ENCODE results near the gene WWP2. TPM values are rescaled to one million over a fixed set of nuclear protein-coding genes. Genes with fewer than 3 reads are reported as not detected.
"Not testable (repeated sequence)": the region's sequence is repeated elsewhere in the genome, so short reads cannot be mapped to it uniquely, and the experiment has no call there.

Gene WWP2
- total RNA-seq, 2 donors from 2014 or later = 144 to 146 TPM

DNA sequence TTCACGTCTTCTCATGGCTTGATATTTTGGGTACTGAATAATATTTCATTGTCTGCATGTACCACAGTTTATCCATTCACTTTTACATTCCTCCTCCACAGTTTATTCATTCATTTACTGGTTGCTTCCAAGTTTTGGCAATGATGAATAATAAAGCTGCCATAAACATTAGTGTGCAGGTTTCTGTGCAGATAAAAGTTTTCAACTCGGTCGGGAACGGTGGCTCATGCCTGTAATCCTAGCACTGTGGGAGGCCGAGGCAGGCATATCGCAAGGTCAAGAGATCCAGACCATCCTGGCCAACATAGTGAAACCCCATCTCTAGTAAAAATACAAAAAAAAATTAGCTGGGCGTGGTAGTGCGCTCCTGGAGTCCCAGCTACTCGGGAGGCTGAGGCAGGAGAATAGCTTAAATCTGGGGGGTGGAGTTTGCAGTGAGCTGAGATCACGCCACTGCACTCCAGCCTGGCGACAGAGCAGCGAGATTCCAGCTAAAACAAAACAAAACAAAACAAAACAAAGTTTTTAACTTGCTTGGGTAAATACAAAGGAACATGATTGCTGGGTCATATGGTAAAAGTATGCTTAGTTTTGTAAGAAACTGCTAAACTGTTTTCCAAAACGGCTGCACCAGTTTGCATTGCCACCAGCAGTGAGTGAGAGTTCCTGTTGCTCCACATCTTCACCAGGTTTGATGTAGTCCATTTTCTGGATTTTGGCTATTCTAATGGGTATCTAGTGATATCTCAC is 89.5 kb downstream of the WWP2 start:
- H3K27me3 ChIP-seq (replicated peaks; ENCODE audit: insufficient read depth) = no peaks in the 10 kb centered on the region
- ATAC-seq (ENCODE audit: insufficient number of reproducible peaks, low FRiP score, low read depth) (no peak), DNase-seq (ENCODE audit: low spot score) (no peak)
- H3K27ac ChIP-seq = peak overlapping the region in 1 of 2 donors; percentile 89
- peak overlapping the region; percentile 7 for H3K4me3 ChIP-seq
- H3K36me3 ChIP-seq = no peaks in the 10 kb centered on the region
- no peaks in the 10 kb centered on the region for H3K9me3 ChIP-seq
- TF ChIP-seq, protein P1, sequence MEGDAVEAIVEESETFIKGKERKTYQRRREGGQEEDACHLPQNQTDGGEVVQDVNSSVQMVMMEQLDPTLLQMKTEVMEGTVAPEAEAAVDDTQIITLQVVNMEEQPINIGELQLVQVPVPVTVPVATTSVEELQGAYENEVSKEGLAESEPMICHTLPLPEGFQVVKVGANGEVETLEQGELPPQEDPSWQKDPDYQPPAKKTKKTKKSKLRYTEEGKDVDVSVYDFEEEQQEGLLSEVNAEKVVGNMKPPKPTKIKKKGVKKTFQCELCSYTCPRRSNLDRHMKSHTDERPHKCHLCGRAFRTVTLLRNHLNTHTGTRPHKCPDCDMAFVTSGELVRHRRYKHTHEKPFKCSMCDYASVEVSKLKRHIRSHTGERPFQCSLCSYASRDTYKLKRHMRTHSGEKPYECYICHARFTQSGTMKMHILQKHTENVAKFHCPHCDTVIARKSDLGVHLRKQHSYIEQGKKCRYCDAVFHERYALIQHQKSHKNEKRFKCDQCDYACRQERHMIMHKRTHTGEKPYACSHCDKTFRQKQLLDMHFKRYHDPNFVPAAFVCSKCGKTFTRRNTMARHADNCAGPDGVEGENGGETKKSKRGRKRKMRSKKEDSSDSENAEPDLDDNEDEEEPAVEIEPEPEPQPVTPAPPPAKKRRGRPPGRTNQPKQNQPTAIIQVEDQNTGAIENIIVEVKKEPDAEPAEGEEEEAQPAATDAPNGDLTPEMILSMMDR (IDR thresholded peaks at IDR 0.05) = no peak
- peaks cover 30 to 67% of the 10 kb centered on the region in 2 donors for H3K4me1 ChIP-seq (ENCODE audit: control insufficient read depth in 1 of 2, low read depth in 2 of 2)

DNA sequence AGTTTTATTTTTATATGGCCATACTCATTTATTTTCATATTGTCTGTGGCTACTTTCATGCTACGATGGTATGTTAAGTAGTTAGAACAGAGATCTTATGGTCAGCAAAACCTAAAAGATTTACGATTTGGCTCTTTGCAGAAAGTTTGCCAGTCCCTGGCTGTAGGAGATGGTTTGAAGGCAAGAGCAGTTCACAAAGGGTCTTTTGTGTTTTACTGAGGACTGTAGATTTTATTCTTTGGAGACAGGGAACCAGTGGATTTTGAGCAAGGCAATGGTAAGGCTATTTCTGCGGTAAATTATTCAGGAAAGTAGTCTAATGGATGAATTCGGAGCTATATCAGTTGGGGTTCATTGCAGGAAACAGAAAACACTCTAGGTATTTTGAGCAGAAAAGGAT is 90.7 kb downstream of the WWP2 start:
- Histone ChIP-seq H3K9me3 (no peaks in the 10 kb centered on the region), H3K4me3 (no peak overlapping the region), H3K27me3 (replicated peaks; ENCODE audit: insufficient read depth) (no peaks in the 10 kb centered on the region), H3K4me1 (ENCODE audit: control insufficient read depth in 1 of 2, low read depth in 2 of 2) (peaks cover 28 to 63% of the 10 kb centered on the region in 2 donors), H3K36me3 (no peaks in the 10 kb centered on the region), H3K27ac (no peak overlapping the region)
- ATAC-seq (ENCODE audit: insufficient number of reproducible peaks, low FRiP score, low read depth) (no peak), DNase-seq (ENCODE audit: low spot score) (no peak)
- TF ChIP-seq, protein P1 (IDR thresholded peaks at IDR 0.05) = no peak

DNA sequence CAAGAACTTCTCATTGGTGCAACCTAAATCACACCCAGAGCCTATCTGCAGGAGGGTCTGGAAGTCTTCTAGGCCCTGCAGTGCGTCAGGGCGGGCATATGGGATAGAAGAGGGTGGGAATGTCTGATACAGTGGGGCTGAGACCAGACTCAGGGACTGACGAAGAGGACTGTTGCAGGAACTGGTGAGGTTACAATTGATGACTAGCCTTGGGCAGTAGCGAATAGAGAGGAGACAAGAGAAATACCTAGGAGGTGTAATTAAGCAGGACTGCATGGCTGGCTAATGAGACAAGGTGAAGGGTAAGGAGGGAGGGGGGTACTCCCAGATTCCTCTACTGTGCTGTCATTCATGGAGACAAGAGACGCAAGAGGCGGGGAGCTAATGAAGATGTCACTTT is 91.3 kb downstream of the WWP2 start:
- ATAC-seq (ENCODE audit: insufficient number of reproducible peaks, low FRiP score, low read depth) = no peak
- no peaks in the 10 kb centered on the region for H3K36me3 ChIP-seq
- no peaks in the 10 kb centered on the region for H3K27me3 ChIP-seq (replicated peaks; ENCODE audit: insufficient read depth)

DNA sequence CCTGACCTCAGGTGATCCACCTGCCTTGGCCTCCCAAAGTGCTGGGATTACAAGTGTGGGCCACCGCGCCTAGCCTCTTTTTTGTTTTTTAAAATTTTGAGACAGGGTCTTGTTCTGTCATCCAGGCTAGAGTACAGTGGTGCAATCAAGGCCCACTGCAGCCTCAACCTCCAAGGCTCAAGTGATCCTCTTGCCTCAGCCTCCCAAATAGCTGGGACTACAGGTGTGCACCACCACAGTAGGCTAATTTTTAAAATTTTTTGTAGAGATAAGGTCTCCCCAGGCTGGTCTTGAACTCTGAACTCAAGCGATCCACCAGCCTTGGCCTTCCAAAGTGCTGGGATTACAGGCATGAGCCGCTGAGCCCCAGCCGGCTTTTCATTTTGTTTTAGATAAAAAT is 92.6 kb downstream of the WWP2 start:
- H3K27ac ChIP-seq = peak overlapping the region; percentile 46 to 75
- not testable (repeated sequence) for H3K36me3 ChIP-seq; H3K4me3 ChIP-seq; H3K9me3 ChIP-seq; DNase-seq (ENCODE audit: low spot score); ATAC-seq (ENCODE audit: insufficient number of reproducible peaks, low FRiP score, low read depth); H3K27me3 ChIP-seq (replicated peaks; ENCODE audit: insufficient read depth)
- peaks cover 21 to 57% of the 10 kb centered on the region in 2 donors for H3K4me1 ChIP-seq (ENCODE audit: control insufficient read depth in 1 of 2, low read depth in 2 of 2)

More for the DNA sequence above, 91.3 kb downstream of the WWP2 start:
- no peak overlapping the region for H3K27ac ChIP-seq
- H3K4me1 ChIP-seq (ENCODE audit: control insufficient read depth in 1 of 2, low read depth in 2 of 2) = peaks cover 22 to 57% of the 10 kb centered on the region in 2 donors
- H3K4me3 ChIP-seq = no peak overlapping the region
- DNase-seq (ENCODE audit: low spot score) = no peak
- H3K9me3 ChIP-seq = no peaks in the 10 kb centered on the region
- TF ChIP-seq, protein P1 (IDR thresholded peaks at IDR 0.05) = no peak

DNA sequence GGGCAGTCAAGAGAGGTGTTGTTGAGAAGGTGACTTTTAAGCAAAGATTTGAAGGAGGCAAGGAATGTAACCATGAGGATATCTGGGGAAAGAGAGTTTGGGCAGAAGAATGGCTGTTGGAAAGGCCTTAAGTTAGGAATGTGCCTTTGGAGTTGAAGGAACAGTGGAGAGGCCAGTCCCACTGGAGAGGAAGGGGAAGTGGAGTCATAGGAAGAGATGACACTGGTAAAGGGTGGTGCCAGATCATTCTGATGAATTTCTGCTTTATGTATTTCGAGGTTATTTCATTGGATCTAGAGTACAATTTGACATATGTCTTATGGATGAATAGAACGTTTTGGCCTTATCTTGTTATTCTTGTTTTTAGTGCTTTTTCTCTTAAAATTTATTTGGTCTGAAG is 93.5 kb downstream of the WWP2 start:
- ATAC-seq (ENCODE audit: insufficient number of reproducible peaks, low FRiP score, low read depth) = no peak
- Histone ChIP-seq H3K27ac (peak overlapping the region; percentile 46 to 75), H3K4me3 (no peak overlapping the region), H3K27me3 (replicated peaks; ENCODE audit: insufficient read depth) (no peaks in the 10 kb centered on the region), H3K4me1 (ENCODE audit: control insufficient read depth in 1 of 2, low read depth in 2 of 2) (peaks cover 25 to 59% of the 10 kb centered on the region in 2 donors), H3K9me3 (no peaks in the 10 kb centered on the region), H3K36me3 (no peaks in the 10 kb centered on the region)
- DNase-seq (ENCODE audit: low spot score) = no peak
- TF ChIP-seq, protein P1 (IDR thresholded peaks at IDR 0.05) = no peak

Data from thoracic aorta (tissue), 2 donors.